Ovary (tissue), 9 donors: ENCODE measurements around the gene FIZ1. TPM values are rescaled to one million over a fixed set of nuclear protein-coding genes. Genes with fewer than 3 reads are reported as not detected.

Source experiments
- DNase-seq, 5 donors: peaks; one replicate each; pipeline ENCODE4 v3.0.0-alpha.2; 2019 to 2020
- H3K27ac ChIP-seq, 2 donors: fragments of 200-600 bp; one replicate each; pipeline versions ENCODE4 v1.5.1 to v1.8.0; 2019 to 2022
- H3K27me3 ChIP-seq: fragments of 200-600 bp; one replicate; pipeline ENCODE4 v1.8.0; 2022
- H3K36me3 ChIP-seq: fragments of 200-600 bp; sonication (generic); one replicate; pipeline ENCODE4 v1.5.1; 2019
- H3K4me1 ChIP-seq: one replicate; pipeline ENCODE4 v1.8.1; 2013; ENCODE audit warnings: mild to moderate bottlenecking, moderate library complexity; ENCODE audit not compliant: insufficient read depth
- H3K4me3 ChIP-seq: fragments of 200-600 bp; sonication (generic); one replicate; pipeline ENCODE4 v1.5.1; 2017
- H3K9me3 ChIP-seq, 2 donors: fragments of 200-600 bp in 1 of 2; sonication (generic) in 1 of 2; one replicate each; pipeline versions ENCODE4 v1.5.1 to v1.8.1; 2013 to 2019; ENCODE audit warnings: mild to moderate bottlenecking in 1 of 2, moderate library complexity in 1 of 2
- EP300 ChIP-seq: sonication (generic); formaldehyde crosslinking; IDR thresholded peaks from one replicate; pipeline ENCODE4 v1.6.1; 2017; ENCODE audit warnings: antibody characterized with exemption
- POLR2A ChIP-seq: fragments of 450-650 bp; IDR thresholded peaks from one replicate; pipeline ENCODE4 v1.6.1; 2017; ENCODE audit warnings: antibody characterized with exemption, mild to moderate bottlenecking, moderate library complexity
- WGBS, 3 donors: extraction: QIAGEN DNeasy Blood & Tissue Kit in 1 of 3; methylation state at CpG; one replicate each; pipeline versions ENCODE4 v1.1.5 to v1.1.7; 2013 to 2017; 5-methylcytosine and 5-hydroxymethylcytosine counted together
- intact Hi-C, 4 donors: fragments of 100-400 bp; cut with DNase I; formaldehyde crosslinking; loops; one replicate each; pipeline versions ENCODE4 v1.11.0 to v1.15.1; 2022 to 2023
- polyA plus RNA-seq, 2 donors: library from polyadenylated mRNA; stranded (reverse); fragments of 200-250 nt in 1 of 2; fragments of 350-450 nt in 1 of 2; fragmentation: Illumina TruSeq in 1 of 2; extraction: RNeasy Lipid Tissue Mini Kit (QIAGEN cat#74804) in 1 of 2; gene quantifications; one replicate each; pipeline ENCODE4 v1.2.3, GENCODE V29; 2013 to 2014
- total RNA-seq, 7 donors: library from RNA; depleted of rRNA in 2 of 7; stranded (reverse); fragments of >200 nt in 2 of 7; fragmentation: NEBNext Ultra II Directional in 3 of 7; extraction: Animal tissue kit (Norgen Biotek cat#: 25700) in 3 of 7; gene quantifications; one replicate each; pipeline versions ENCODE4 v1.1.0 to v1.2.4, GENCODE V29; 2016 to 2023
- TF ChIP-seq, protein P1 (sequence below), 3 donors: fragments of 450-650 bp in 2 of 3; fragments of 200-600 bp in 1 of 3; IDR thresholded peaks; one replicate each; pipeline versions ENCODE4 v1.5.1 to v1.8.0; 2016 to 2022; ENCODE audit warnings: antibody characterized with exemption in 3 of 3, mild to moderate bottlenecking in 1 of 3
- donor health status: DM: no; HTN: no; CAD: no; lungs with moderate emphysema.
- donor health status: DM: no; HTN: no; CAD: no.
- donor health status: Bipolar disorder and iron deficiency.
- donor health status: DM: yes; HTN: yes; CAD: no.
- donor health status: DM: no; HTN: no; CAD: no.
- donor health status: DM: yes; HTN: yes; CAD: no.

FIZ1 gene
- total and polyA plus RNA-seq, 9 donors, result 3.6 to 22.7 (median 13.4) TPM

DNA sequence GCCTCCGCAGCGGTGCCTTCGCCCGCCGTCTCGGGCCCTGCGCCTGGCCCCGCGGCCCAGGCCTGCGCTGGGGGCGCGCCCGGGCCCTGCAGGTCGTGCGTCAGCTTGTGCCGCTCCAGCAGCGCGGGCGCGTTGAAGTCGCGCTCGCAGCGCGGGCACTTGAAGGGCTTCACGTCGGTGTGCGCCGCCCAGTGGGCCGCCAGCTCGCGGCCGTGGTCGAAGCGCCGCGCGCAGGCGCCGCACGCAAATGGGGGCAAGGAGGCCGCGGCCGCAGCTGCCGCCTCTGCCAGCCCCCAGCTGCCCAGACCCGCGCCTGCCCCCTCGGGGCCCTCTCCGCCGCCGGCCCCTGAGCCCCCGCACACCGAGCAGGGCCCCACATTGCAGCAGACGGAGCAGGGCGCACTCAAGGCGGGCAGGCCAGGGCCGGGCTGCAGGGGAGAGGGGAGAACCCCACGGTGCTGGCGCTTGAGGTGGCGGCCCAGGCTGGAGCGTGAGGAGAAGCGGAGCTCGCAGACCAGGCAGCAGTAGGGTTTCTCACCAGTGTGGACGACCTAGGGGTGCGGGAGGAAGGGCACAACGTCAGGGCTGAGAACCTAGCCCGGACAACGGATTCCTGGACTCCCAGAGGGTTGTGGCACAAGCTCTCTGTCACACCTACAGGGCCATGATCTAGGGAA, 6.1 kb downstream of the FIZ1 start:
- Histone ChIP-seq H3K9me3 (no peaks in the 10 kb centered on the region), H3K27ac (no peak overlapping the region), H3K4me3 (no peak overlapping the region), H3K27me3 (no peaks in the 10 kb centered on the region), H3K4me1 (no peaks in the 10 kb centered on the region), H3K36me3 (no peaks in the 10 kb centered on the region)
- TF ChIP-seq EP300, result no peak
- TF ChIP-seq, protein P1, sequence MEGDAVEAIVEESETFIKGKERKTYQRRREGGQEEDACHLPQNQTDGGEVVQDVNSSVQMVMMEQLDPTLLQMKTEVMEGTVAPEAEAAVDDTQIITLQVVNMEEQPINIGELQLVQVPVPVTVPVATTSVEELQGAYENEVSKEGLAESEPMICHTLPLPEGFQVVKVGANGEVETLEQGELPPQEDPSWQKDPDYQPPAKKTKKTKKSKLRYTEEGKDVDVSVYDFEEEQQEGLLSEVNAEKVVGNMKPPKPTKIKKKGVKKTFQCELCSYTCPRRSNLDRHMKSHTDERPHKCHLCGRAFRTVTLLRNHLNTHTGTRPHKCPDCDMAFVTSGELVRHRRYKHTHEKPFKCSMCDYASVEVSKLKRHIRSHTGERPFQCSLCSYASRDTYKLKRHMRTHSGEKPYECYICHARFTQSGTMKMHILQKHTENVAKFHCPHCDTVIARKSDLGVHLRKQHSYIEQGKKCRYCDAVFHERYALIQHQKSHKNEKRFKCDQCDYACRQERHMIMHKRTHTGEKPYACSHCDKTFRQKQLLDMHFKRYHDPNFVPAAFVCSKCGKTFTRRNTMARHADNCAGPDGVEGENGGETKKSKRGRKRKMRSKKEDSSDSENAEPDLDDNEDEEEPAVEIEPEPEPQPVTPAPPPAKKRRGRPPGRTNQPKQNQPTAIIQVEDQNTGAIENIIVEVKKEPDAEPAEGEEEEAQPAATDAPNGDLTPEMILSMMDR (IDR thresholded peaks at IDR 0.05), result no peak
- TF ChIP-seq POLR2A, result no peak
- WGBS, 3 donors, result 75 to 79% (median 79%) methylated on average over 57 to 68 of the region's 68 CpGs
- no peak for DNase-seq
- intact Hi-C loops, result no loop called here

DNA sequence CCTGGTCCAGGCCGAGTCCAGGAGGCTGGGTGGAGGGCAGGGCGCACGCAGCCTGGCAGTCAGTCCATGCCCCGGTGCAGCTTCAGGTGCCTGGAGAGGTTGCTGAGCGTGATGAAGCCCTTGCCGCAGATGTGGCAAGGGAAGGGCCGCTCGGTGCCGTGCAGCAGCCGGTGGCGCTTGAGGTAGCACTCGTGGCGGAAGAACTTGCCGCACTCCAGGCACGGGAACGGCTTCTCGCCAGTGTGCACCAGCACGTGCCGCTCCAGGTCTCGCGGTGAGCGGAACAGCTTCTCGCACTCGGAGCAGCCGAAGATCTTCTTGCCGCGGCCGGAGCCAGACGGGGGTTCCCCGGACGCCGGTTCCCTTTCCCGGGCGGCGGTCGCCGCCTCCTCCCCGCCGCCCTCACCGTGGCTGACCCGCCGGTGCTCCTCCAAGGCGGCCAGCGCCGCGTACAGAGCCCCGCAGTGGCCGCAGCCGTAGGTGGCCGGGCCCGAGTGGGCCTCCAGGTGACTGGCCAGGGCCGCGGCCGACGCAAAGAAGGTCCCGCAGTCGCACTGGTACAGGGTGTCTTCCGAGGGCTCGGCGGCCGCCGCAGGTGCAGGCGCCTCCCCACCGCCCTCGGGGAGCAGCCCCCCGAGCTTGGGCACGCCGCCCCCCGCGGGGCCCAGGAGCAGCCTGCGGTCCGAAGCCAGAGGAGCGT, 6.8 kb downstream of the FIZ1 start:
- no peaks in the 10 kb centered on the region for H3K27me3 ChIP-seq
- TF ChIP-seq EP300 (no peak), POLR2A (no peak)
- TF ChIP-seq, protein P1 (IDR thresholded peaks at IDR 0.05), result no peak
- DNase-seq, result peak in 1 of 5 donors; percentile 31
- no peaks in the 10 kb centered on the region for H3K36me3 ChIP-seq
- WGBS, 3 donors, result 86 to 88% (median 88%) methylated on average over 44 to 73 of the region's 73 CpGs
- H3K27ac ChIP-seq, result no peak overlapping the region
- no peaks in the 10 kb centered on the region for H3K4me1 ChIP-seq
- no peaks in the 10 kb centered on the region for H3K9me3 ChIP-seq
- intact Hi-C loops, result no loop called here
- H3K4me3 ChIP-seq, result no peak overlapping the region

DNA sequence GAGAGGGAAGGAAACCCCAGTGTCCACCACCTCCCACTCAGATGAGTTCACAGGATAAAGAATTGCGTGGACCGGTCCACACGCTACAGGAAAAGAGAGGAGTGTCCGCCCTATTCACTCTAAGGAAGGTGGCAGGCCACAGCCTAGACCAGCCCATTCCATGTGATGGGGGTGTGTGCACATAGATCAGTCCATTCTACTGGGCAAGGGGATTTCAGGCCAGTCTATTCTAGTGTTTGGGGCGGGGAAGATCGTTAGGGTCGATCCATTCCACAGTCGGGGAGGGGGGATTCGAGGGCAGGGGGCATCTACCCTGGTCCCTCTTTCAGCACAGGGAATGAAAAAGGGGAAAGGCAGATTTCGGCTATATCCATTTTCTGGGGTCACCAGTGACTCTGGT, 7.8 kb downstream of the FIZ1 start:
- WGBS, 3 donors, result 76 to 79% (median 78%) methylated on average over 10 of the region's 10 CpGs
- DNase-seq, result no peak
- intact Hi-C loops, result no loop called here
- no peaks in the 10 kb centered on the region for H3K9me3 ChIP-seq
- H3K36me3 ChIP-seq, result no peaks in the 10 kb centered on the region
- TF ChIP-seq POLR2A (no peak), EP300 (no peak)
- TF ChIP-seq, protein P1 (IDR thresholded peaks at IDR 0.05), result no peak
- no peak overlapping the region for H3K4me3 ChIP-seq
- H3K27me3 ChIP-seq, result no peaks in the 10 kb centered on the region
- H3K27ac ChIP-seq, result no peak overlapping the region
- peaks cover 3% of the 10 kb centered on the region for H3K4me1 ChIP-seq

DNA sequence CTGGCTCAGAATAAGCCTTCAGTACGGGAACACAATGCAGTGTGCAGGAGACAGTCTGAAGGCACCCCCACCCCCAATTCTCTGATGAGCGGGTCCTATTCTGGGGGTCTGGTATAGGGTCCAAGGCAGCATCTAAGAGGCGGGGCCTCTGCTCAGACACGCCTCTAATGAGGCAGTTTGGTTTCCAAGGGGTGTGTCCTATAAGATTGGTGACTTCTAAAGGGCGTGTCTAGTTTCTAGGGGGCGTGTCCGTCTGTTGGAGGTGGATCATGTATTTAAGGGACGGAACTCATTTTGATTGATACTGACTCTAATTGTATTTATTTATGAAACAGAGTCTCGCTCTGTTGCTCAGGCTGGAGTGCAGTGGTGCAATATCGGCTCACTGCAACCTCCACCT, 8.7 kb downstream of the FIZ1 start:
- WGBS, 3 donors, result 77 to 81% (median 80%) methylated on average over 10 of the region's 10 CpGs
- Histone ChIP-seq H3K4me1 (peaks cover 4% of the 10 kb centered on the region), H3K4me3 (no peak overlapping the region), H3K27me3 (no peaks in the 10 kb centered on the region), H3K36me3 (no peaks in the 10 kb centered on the region), H3K9me3 (no peaks in the 10 kb centered on the region), H3K27ac (no peak overlapping the region)
- no peak for TF ChIP-seq EP300
- TF ChIP-seq POLR2A, result no peak
- TF ChIP-seq, protein P1 (IDR thresholded peaks at IDR 0.05), result no peak
- no peak for DNase-seq
- intact Hi-C loops, result no loop called here
